ENCODE data around the gene MIEF1.

GRCh38 chr22:39457556-39458443 is 44.3 kb upstream of the MIEF1 start:
- no peak for TF ChIP-seq CTCF (conservative IDR thresholded peaks at IDR 0.05; ENCODE audit: low read depth in 2 of 2)
- no peak for TF ChIP-seq CREB1 (CRISPR knock-in tag; IDR thresholded peaks at IDR 0.05; ENCODE audit: low read depth)
- no peak for TF ChIP-seq POLR2AphosphoS5 (IDR thresholded peaks at IDR 0.05; ENCODE audit: low read depth)
- TF ChIP-seq ZNF331 (CRISPR knock-in tag; IDR thresholded peaks at IDR 0.05; ENCODE audit: low read depth): no peak
- no peak for TF ChIP-seq REST (IDR thresholded peaks at IDR 0.05; ENCODE audit: unreplicated experiment)
- TF ChIP-seq EZH2 (IDR thresholded peaks at IDR 0.05; ENCODE audit: low read depth, unreplicated experiment): no peak
- TF ChIP-seq EZH2phosphoT487 (IDR thresholded peaks at IDR 0.05; ENCODE audit: unreplicated experiment): no peak
- no peak for TF ChIP-seq ZNF462 (CRISPR knock-in tag; IDR thresholded peaks at IDR 0.05)
- TF ChIP-seq JUNB (IDR thresholded peaks at IDR 0.05; ENCODE audit: unreplicated experiment): no peak

All from GM23338 (cell line).